Prostate gland (tissue), 2 donors: ENCODE data around the gene CALML6.

Source experiments
- POLR2A ChIP-seq: fragments of 450-650 bp; IDR thresholded peaks from one replicate; pipeline ENCODE4 v1.6.1; 2016; ENCODE audit warnings: antibody characterized with exemption, mild to moderate bottlenecking
- TF ChIP-seq, protein P1 (sequence below), 4 experiments: fragments of 200-600 bp in 2 of 4; fragments of 450-650 bp in 2 of 4; sonication (generic) in 2 of 4; IDR thresholded peaks; 1 replicate in 3 of 4; 2 replicates in 1 of 4; pipeline ENCODE4 v1.5.1; 2016 to 2019; ENCODE audit warnings: antibody characterized with exemption in 4 of 4, mild to moderate bottlenecking in 2 of 4, moderate library complexity in 2 of 4

DNA sequence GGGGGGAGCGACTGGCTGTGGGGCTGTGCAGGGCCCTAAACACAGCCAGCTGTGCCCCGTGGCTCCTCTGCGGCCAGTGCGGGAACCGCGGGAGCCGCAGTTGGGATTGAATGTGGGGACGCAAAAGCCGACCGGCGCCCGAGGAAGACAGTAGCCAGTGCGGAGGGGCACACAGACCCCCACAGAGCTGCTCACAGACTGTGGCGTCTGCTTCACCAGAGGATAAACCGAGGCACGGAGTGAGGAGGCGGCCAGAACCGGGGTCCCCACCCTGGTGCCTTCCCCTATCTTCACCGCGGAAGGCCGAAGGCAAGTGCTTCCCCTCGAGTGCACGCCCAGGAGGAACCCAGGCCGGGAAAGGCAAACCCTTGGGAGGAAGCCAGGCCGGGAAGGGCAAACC lies 12.7 kb downstream of the CALML6 start:
- TF ChIP-seq, protein P1, sequence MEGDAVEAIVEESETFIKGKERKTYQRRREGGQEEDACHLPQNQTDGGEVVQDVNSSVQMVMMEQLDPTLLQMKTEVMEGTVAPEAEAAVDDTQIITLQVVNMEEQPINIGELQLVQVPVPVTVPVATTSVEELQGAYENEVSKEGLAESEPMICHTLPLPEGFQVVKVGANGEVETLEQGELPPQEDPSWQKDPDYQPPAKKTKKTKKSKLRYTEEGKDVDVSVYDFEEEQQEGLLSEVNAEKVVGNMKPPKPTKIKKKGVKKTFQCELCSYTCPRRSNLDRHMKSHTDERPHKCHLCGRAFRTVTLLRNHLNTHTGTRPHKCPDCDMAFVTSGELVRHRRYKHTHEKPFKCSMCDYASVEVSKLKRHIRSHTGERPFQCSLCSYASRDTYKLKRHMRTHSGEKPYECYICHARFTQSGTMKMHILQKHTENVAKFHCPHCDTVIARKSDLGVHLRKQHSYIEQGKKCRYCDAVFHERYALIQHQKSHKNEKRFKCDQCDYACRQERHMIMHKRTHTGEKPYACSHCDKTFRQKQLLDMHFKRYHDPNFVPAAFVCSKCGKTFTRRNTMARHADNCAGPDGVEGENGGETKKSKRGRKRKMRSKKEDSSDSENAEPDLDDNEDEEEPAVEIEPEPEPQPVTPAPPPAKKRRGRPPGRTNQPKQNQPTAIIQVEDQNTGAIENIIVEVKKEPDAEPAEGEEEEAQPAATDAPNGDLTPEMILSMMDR (IDR thresholded peaks at IDR 0.05) = no peak
- no peak for TF ChIP-seq POLR2A
